GM13977 (cell line): ENCODE measurements around the gene TMOD1.

Experiments
- DNase-seq: peaks from one replicate; pipeline ENCODE4 v3.0.0; 2012; ENCODE audit warnings: low spot score
- CTCF ChIP-seq: IDR thresholded peaks from 2 replicates; pipeline ENCODE4 v1.5.1; 2012; ENCODE audit warnings: mild to moderate bottlenecking, control low read depth; ENCODE audit not compliant: insufficient read depth; ENCODE audit errors: extremely low read depth, missing control alignments
- in situ Hi-C: fragments of 300-500 bp; cut with MboI; formaldehyde crosslinking; loops from one replicate; pipeline ENCODE4 v1.12.0; 2022; ENCODE audit warnings: low sequenced_read_pairs, low pct_unique_long_range_greater_than_20kb, mixed read lengths, inconsistent platforms; ENCODE audit not compliant: unreplicated experiment

The TMOD1 gene

DNA sequence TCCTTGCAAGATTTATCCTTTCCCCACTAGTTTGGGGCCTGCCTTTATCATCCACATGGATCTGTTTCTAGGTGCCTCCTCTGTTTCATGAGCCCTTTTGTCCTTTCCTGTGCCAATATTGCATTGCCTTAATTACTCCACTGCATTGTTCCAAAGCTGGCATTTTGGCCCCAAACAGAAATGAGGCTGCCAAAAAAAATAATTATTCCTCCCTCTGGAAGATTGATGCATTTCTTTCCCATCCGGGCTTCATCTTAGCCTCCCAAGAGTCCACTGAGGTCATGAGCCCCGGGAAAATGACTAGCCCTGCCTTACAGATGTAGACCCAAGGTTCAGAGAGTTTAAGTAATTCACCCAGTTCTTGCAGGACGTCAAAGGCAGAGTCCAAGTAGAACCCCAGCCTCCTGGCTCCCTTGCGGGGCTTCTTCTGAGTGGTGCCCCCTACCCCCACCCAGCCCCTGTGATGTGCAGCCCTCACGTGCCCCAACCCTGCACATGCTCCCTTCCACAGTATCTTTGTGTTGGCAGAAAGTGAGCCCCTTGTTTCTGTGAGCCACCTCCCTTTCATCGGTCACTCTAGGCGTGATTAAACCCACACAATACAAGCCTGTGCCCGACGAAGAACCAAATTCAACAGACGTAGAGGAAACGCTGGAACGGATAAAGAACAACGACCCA, 62.1 kb downstream of the TMOD1 start:
- DNase-seq, result no peak
- no peak for TF ChIP-seq CTCF
- in situ Hi-C loops, result no loop called here

DNA sequence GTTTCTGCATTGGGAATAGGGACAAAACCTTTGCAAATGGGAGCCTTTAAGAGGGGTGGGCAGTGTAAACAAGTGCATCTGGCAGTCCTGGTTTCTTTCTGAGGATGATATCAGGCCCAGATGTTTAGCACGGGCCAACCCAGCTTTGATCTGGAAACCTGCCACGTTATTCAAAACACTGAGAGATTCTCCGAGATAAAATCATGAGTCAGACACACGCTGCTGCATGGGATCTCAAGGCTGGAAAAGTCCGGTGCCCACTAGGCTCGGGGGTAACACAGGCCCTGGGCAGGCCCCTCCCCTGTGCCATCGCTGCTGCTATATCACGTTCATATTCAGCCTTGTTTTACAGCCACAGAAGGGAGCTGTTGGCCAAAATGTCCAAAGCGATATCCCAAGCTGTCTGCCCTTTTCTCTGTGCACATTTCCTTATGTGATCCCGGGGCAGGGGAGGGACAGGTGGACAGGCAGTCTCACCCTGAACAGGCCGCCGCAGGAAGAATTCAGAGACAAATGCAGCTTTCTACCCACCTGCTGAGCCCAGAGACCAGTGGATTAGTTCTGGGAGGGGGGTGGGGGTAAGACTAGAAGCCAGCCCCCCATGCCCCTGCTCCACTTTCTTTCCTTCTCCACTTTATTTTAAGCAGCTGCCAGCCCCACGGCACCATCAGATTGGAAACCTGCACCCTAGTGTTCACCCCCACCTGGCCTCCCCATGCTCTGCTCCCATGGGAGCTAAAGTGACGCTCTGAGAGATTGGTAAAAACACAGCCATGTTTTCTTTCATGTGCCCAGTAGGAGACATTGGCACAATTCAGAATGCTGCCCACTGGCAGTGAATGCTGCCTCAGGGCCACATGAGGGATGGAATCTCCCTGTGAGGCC, 63.1 kb downstream of the TMOD1 start:
- no peak for DNase-seq
- TF ChIP-seq CTCF, result no peak

GRCh38 chr9:97565262-97565661, 63.8 kb downstream of the TMOD1 start:
- in situ Hi-C loops, result no loop called here
- TF ChIP-seq CTCF, result no peak
- no peak for DNase-seq

More for the DNA sequence above, 63.1 kb downstream of the TMOD1 start:
- in situ Hi-C loops, result no loop called here

GRCh38 chr9:97567182-97567893, 65.9 kb downstream of the TMOD1 start:
- DNase-seq, result no peak
- TF ChIP-seq CTCF, result no peak
- in situ Hi-C loops, result no loop called here

GRCh38 chr9:97567894-97568202, 66.4 kb downstream of the TMOD1 start:
- in situ Hi-C loops, result no loop called here
- no peak for DNase-seq
- no peak for TF ChIP-seq CTCF

- no peak for TF ChIP-seq CTCF
- no peak for DNase-seq
- in situ Hi-C loops, result no loop called here
Observed at GRCh38 chr9:97568461-97569275, 67.2 kb downstream of the TMOD1 start.
